HepG2 (cell line): ENCODE data around the gene GDE1. TPM values are rescaled to one million over a fixed set of nuclear protein-coding genes. Genes with fewer than 3 reads are reported as not detected.

Source experiments
- ATAC-seq: fragments of 200-7000 bp; cut with Tn5 transposase; 3 replicates; pipeline ENCODE4 v1.9.1; 2020; ENCODE audit warnings: mild to moderate bottlenecking, moderate library complexity
- BruUV-seq: library from RNA; stranded (reverse); fragments of 400-500 nt; replicated peaks from 2 replicates; lab custom pipeline; 2021; lab: Mats Ljungman, UMichigan
- CTCF ChIA-PET: fragments of 300-600 bp; formaldehyde crosslinking; extraction: SDS; loops from one replicate; lab custom pipeline; 2021; ENCODE audit warnings: low total read pairs, inconsistent platforms, low intra/inter-chr PET ratio; lab: Yijun Ruan, JAX
- POLR2A ChIA-PET: fragments of 350-600 bp; sonication (Branson Sonifier 250); formaldehyde crosslinking; loops from one replicate; lab custom pipeline; 2020; ENCODE audit warnings: antibody characterized with exemption, inconsistent platforms; lab: Yijun Ruan, JAX
- DNase-seq: peaks from one replicate; pipeline ENCODE4 v3.0.0-alpha.2; 2015; ENCODE audit warnings: low spot score
- FAIRE-seq: peaks from 3 replicates; lab custom pipeline; 2011; peaks lifted over from hg19 to GRCh38; lab: Jason Lieb, UNC
- H2AFZ ChIP-seq: one replicate; pipeline ENCODE4 v1.6.1; 2011; ENCODE audit warnings: low read length, inconsistent platforms
- H3K27ac ChIP-seq: fragments of 300-600 bp; 3 replicates; pipeline ENCODE4 v1.8.0; 2011; ENCODE audit warnings: mixed run types, mild to moderate bottlenecking, mixed read lengths, low read length, inconsistent platforms; ENCODE audit not compliant: insufficient read depth; ENCODE audit errors: extremely low read length
- H3K27me3 ChIP-seq, 2 experiments: fragments of 200-600 bp in 1 of 2; 2 replicates in 1 of 2; 3 replicates in 1 of 2; pipeline versions ENCODE4 v1.6.0 to v1.8.0; 2011; ENCODE audit warnings: low read length in 2 of 2, mild to moderate bottlenecking in 2 of 2, moderate library complexity in 2 of 2, inconsistent platforms in 1 of 2; ENCODE audit not compliant: insufficient read depth in 2 of 2, control insufficient read depth in 1 of 2
- H3K36me3 ChIP-seq, 2 experiments: fragments of 200-600 bp in 1 of 2; replicated peaks in 1 of 2; 2 replicates in 1 of 2; 3 replicates in 1 of 2; pipeline versions ENCODE4 v1.5.1 to v1.8.0; 2011; ENCODE audit warnings: low read length in 2 of 2, inconsistent platforms in 1 of 2; ENCODE audit not compliant: insufficient read depth in 2 of 2, control insufficient read depth in 1 of 2
- H3K4me1 ChIP-seq: 2 replicates; pipeline ENCODE4 v1.5.1; 2012; ENCODE audit warnings: low read length, inconsistent platforms; ENCODE audit not compliant: insufficient read depth
- H3K4me2 ChIP-seq: 2 replicates; pipeline ENCODE4 v1.6.0; 2011; ENCODE audit warnings: low read depth, low read length, inconsistent platforms
- H3K4me3 ChIP-seq, 3 experiments: fragments of 200-600 bp in 1 of 3; sonication (generic), shearing (Covaris generic) in 1 of 3; replicated peaks in 1 of 3; 2 replicates each; pipeline ENCODE4 v1.5.1; 2011 to 2016; ENCODE audit warnings: low read length in 3 of 3, inconsistent platforms in 2 of 3, low read depth in 2 of 3, mild to moderate bottlenecking in 2 of 3, control low read depth in 1 of 3, mixed read lengths in 1 of 3; ENCODE audit not compliant: insufficient read depth in 1 of 3
- H3K79me2 ChIP-seq: one replicate; pipeline ENCODE4 v1.6.1; 2011; ENCODE audit warnings: low read length, inconsistent platforms; ENCODE audit not compliant: insufficient read depth
- H3K9ac ChIP-seq: 2 replicates; pipeline ENCODE4 v1.6.0; 2011; ENCODE audit warnings: mild to moderate bottlenecking, low read depth, low read length, inconsistent platforms; ENCODE audit not compliant: insufficient read depth
- H3K9me3 ChIP-seq: 2 replicates; pipeline ENCODE4 v1.5.1; 2012; ENCODE audit warnings: mild to moderate bottlenecking, low read length
- H4K20me1 ChIP-seq: 2 replicates; pipeline ENCODE4 v1.6.0; 2011; ENCODE audit warnings: inconsistent platforms, mild to moderate bottlenecking, low read length, moderate library complexity; ENCODE audit not compliant: insufficient read depth
- EEA1 ChIP-seq: sonication (generic); formaldehyde crosslinking; IDR thresholded peaks from 2 replicates; pipeline ENCODE4 v1.5.1; 2020; ENCODE audit warnings: mild to moderate bottlenecking, missing genetic modification reagents, borderline replicate concordance
- FIP1L1 ChIP-seq: fragments of 200-400 bp; formaldehyde crosslinking; IDR thresholded peaks from 2 replicates; pipeline ENCODE4 v1.6.1; 2018; ENCODE audit warnings: low read depth, mild to moderate bottlenecking, low read length, moderate library complexity, borderline replicate concordance; ENCODE audit not compliant: insufficient read depth
- HDAC1 ChIP-seq: sonication (generic); formaldehyde crosslinking; IDR thresholded peaks from 2 replicates; pipeline ENCODE4 v1.5.1; 2020; ENCODE audit warnings: mild to moderate bottlenecking, missing genetic modification reagents
- HOXA9 ChIP-seq: sonication (generic); formaldehyde crosslinking; IDR thresholded peaks from 2 replicates; pipeline ENCODE4 v1.8.1; 2022; ENCODE audit warnings: missing genetic modification reagents, mild to moderate bottlenecking, moderate library complexity, borderline replicate concordance
- HOXD1 ChIP-seq: sonication (generic); formaldehyde crosslinking; IDR thresholded peaks from 2 replicates; pipeline ENCODE4 v1.5.0; 2020; ENCODE audit warnings: missing genetic modification reagents
- JUN ChIP-seq: sonication (generic); formaldehyde crosslinking; IDR thresholded peaks from 2 replicates; pipeline ENCODE4 v1.4.0; 2020; ENCODE audit warnings: mild to moderate bottlenecking, missing genetic modification reagents
- NR2F2 ChIP-seq: IDR thresholded peaks from 2 replicates; pipeline ENCODE4 v1.6.1; 2012; ENCODE audit warnings: low read depth, inconsistent platforms, borderline replicate concordance
- SETDB1 ChIP-seq: sonication (generic); formaldehyde crosslinking; IDR thresholded peaks from 2 replicates; pipeline ENCODE4 v1.5.1; 2020; ENCODE audit warnings: missing genetic modification reagents, mild to moderate bottlenecking, borderline replicate concordance
- U2AF2 ChIP-seq: fragments of 200-400 bp; formaldehyde crosslinking; IDR thresholded peaks from 2 replicates; pipeline ENCODE4 v1.6.1; 2017; ENCODE audit warnings: low read depth, mild to moderate bottlenecking, low read length
- ZNF879 ChIP-seq: sonication (generic); formaldehyde crosslinking; IDR thresholded peaks from 2 replicates; pipeline ENCODE4 v1.8.1; 2023; ENCODE audit warnings: missing genetic modification reagents
- ZSCAN30 ChIP-seq: sonication (generic); formaldehyde crosslinking; IDR thresholded peaks from 2 replicates; pipeline ENCODE4 v1.5.0; 2020; ENCODE audit warnings: mild to moderate bottlenecking, missing genetic modification reagents
- WGBS: methylation state at CpG from one replicate; pipeline ENCODE4 v1.1.6; 2017; ENCODE audit warnings: low lambda C conversion rate; 5-methylcytosine and 5-hydroxymethylcytosine counted together
- in situ Hi-C: cut with HindIII; loops from 2 replicates; pipeline ENCODE4 v1.10.0; 2017; ENCODE audit warnings: low pct_unique_long_range_greater_than_20kb; ENCODE audit not compliant: extremely low pct_ligation_motif_present
- intact Hi-C: fragments of 100-400 bp; cut with micrococcal nuclease; formaldehyde crosslinking; loops from one replicate; pipeline ENCODE4 v1.10.0; 2022; ENCODE audit not compliant: unreplicated experiment
- polyA plus RNA-seq, 8 experiments: library from polyadenylated mRNA; depleted of rRNA in 3 of 8; stranded (reverse) in 7 of 8; unstranded in 1 of 8; fragments of >200 nt; fragmentation: Illumina TruSeq in 4 of 8; extraction: Trizol in 4 of 8; gene quantifications; 2 replicates each; pipeline versions ENCODE4 v1.2.1 to v1.2.3, GENCODE V29; 2011 to 2016; ENCODE audit warnings: low read depth in 4 of 8, missing spikeins in 1 of 8, mixed read lengths in 1 of 8; ENCODE audit not compliant: insufficient read depth in 1 of 8
- total RNA-seq, 5 experiments: library from RNA; depleted of rRNA; stranded (reverse); fragments of >200 nt; fragmentation: Illumina TruSeq; extraction: Trizol; gene quantifications; 2 replicates each; pipeline ENCODE4 v1.2.3, GENCODE V29; 2016; ENCODE audit warnings: low read depth in 1 of 5
- TF ChIP-seq, protein P1 (sequence below), 2 experiments: sonication (generic) in 1 of 2; formaldehyde crosslinking in 1 of 2; IDR thresholded peaks; 2 replicates each; pipeline versions ENCODE4 v1.4.0 to v1.6.1; 2018 to 2020; ENCODE audit warnings: missing genetic modification reagents in 2 of 2, borderline replicate concordance in 1 of 2, low read depth in 1 of 2, mild to moderate bottlenecking in 1 of 2, missing biosample characterization in 1 of 2
- TF ChIP-seq, protein P2 (sequence below): sonication (generic); formaldehyde crosslinking; IDR thresholded peaks from 2 replicates; pipeline ENCODE4 v1.4.0; 2020; ENCODE audit warnings: mild to moderate bottlenecking, missing genetic modification reagents

Gene GDE1
- total and polyA plus RNA-seq, 2 of the 13 experiments (the other 11 are each of a cell fraction or from before 2014, with no cell fraction given) = 35.9 to 59.0 TPM

GRCh38 chr16:19521471-19522396 is at the start of gene GDE1 (continued):
- TF ChIP-seq, protein P1, sequence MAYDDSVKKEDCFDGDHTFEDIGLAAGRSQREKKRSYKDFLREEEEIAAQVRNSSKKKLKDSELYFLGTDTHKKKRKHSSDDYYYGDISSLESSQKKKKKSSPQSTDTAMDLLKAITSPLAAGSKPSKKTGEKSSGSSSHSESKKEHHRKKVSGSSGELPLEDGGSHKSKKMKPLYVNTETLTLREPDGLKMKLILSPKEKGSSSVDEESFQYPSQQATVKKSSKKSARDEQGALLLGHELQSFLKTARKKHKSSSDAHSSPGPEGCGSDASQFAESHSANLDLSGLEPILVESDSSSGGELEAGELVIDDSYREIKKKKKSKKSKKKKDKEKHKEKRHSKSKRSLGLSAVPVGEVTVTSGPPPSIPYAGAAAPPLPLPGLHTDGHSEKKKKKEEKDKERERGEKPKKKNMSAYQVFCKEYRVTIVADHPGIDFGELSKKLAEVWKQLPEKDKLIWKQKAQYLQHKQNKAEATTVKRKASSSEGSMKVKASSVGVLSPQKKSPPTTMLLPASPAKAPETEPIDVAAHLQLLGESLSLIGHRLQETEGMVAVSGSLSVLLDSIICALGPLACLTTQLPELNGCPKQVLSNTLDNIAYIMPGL (CRISPR knock-in tag; IDR thresholded peaks at IDR 0.05; ENCODE audit: borderline replicate concordance in 1 of 2, low read depth in 1 of 2) = peak; percentile 93 to 98; a peak in 3 of 4 replicates
- TF ChIP-seq ZSCAN30 (CRISPR knock-in tag) (0 out of 2 replicates have a peak, but pooled peaks have one; percentile 42), HOXD1 (CRISPR knock-in tag) (peak; percentile 18; the same call in 1 of the 2 replicates), JUN (no peak)

GRCh38 chr16:19567560-19567959 is 45.7 kb upstream of the GDE1 start:
- DNase-seq = no peak
- no peaks in the 10 kb centered on the region for H3K36me3 ChIP-seq
- TF ChIP-seq HOXA9 (CRISPR knock-in tag) (no peak), EEA1 (CRISPR knock-in tag) (no peak), U2AF2 (no peak), FIP1L1 (no peak), HDAC1 (CRISPR knock-in tag) (no peak), SETDB1 (CRISPR knock-in tag) (no peak), ZNF879 (CRISPR knock-in tag) (no peak), NR2F2 (no peak)
- TF ChIP-seq, protein P2, sequence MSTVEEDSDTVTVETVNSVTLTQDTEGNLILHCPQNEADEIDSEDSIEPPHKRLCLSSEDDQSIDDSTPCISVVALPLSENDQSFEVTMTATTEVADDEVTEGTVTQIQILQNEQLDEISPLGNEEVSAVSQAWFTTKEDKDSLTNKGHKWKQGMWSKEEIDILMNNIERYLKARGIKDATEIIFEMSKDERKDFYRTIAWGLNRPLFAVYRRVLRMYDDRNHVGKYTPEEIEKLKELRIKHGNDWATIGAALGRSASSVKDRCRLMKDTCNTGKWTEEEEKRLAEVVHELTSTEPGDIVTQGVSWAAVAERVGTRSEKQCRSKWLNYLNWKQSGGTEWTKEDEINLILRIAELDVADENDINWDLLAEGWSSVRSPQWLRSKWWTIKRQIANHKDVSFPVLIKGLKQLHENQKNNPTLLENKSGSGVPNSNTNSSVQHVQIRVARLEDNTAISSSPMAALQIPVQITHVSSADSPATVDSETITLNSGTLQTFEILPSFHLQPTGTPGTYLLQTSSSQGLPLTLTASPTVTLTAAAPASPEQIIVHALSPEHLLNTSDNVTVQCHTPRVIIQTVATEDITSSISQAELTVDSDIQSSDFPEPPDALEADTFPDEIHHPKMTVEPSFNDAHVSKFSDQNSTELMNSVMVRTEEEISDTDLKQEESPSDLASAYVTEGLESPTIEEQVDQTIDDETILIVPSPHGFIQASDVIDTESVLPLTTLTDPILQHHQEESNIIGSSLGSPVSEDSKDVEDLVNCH = no peak
- TF ChIP-seq, all 625 proteins: peak for 0
- Histone ChIP-seq H3K4me3 (no peak overlapping the region), H3K4me1 (no peaks in the 10 kb centered on the region), H3K9me3 (peaks cover 9% of the 10 kb centered on the region), H3K27me3 (no peaks in the 10 kb centered on the region), H3K79me2 (no peaks in the 10 kb centered on the region), H2AFZ (no peak overlapping the region), H3K9ac (no peak overlapping the region), H3K4me2 (no peak overlapping the region), H4K20me1 (no peaks in the 10 kb centered on the region), H3K27ac (no peak overlapping the region)
- intact Hi-C loops (no loop called here), in situ Hi-C loops (no loop called here)
- ChIA-PET CTCF (no interaction called here), POLR2A (no interaction called here)
- no peak for ATAC-seq
- WGBS = 48% methylated on average over 8 of the region's 8 CpGs
- no TSS peak for BruUV-seq
- no peak for FAIRE-seq
